ENCODE measurements around the gene KIAA0586.
"Not testable (repeated sequence)": the region's sequence is repeated elsewhere in the genome, so short reads cannot be mapped to it uniquely, and the experiment has no call there.

KIAA0586 gene

GRCh38 chr14:58549105-58549757 lies 121.7 kb downstream of the KIAA0586 start:
- DNase-seq (ENCODE audit: low read depth in 2 of 2), result no peak

- DNase-seq (ENCODE audit: low read depth in 2 of 2), result no peak
Observed at GRCh38 chr14:58553959-58554358, 126.4 kb downstream of the KIAA0586 start.

GRCh38 chr14:58555647-58556046 lies 128.1 kb downstream of the KIAA0586 start:
- DNase-seq (ENCODE audit: low read depth in 2 of 2), result no peak

GRCh38 chr14:58557242-58557641 lies 129.7 kb downstream of the KIAA0586 start:
- DNase-seq (ENCODE audit: low read depth in 2 of 2), result no peak

GRCh38 chr14:58560208-58560607 lies 132.7 kb downstream of the KIAA0586 start:
- DNase-seq (ENCODE audit: low read depth in 2 of 2), result no peak

GRCh38 chr14:58562141-58562540 lies 134.6 kb downstream of the KIAA0586 start:
- DNase-seq (ENCODE audit: low read depth in 2 of 2), result no peak

GRCh38 chr14:58563978-58564377 lies 136.5 kb downstream of the KIAA0586 start:
- no peak for DNase-seq (ENCODE audit: low read depth in 2 of 2)

GRCh38 chr14:58565832-58566231 lies 138.3 kb downstream of the KIAA0586 start:
- no peak for DNase-seq (ENCODE audit: low read depth in 2 of 2)

- DNase-seq (ENCODE audit: low read depth in 2 of 2), result no peak
Observed at GRCh38 chr14:58566979-58567378, 139.5 kb downstream of the KIAA0586 start.

GRCh38 chr14:58568322-58568721 lies 140.8 kb downstream of the KIAA0586 start:
- no peak for DNase-seq (ENCODE audit: low read depth in 2 of 2)

- no peak for DNase-seq (ENCODE audit: low read depth in 2 of 2)
Observed at GRCh38 chr14:58571256-58571655, 143.7 kb downstream of the KIAA0586 start.

GRCh38 chr14:58571769-58572472 lies 144.4 kb downstream of the KIAA0586 start:
- peak; percentile 23 to 56 for DNase-seq (ENCODE audit: low read depth in 2 of 2)

GRCh38 chr14:58572473-58572853 lies 144.9 kb downstream of the KIAA0586 start:
- DNase-seq (ENCODE audit: low read depth in 2 of 2), result no peak

GRCh38 chr14:58572863-58573262 lies 145.3 kb downstream of the KIAA0586 start:
- no peak for DNase-seq (ENCODE audit: low read depth in 2 of 2)

- DNase-seq (ENCODE audit: low read depth in 2 of 2), result no peak
Observed at GRCh38 chr14:58574623-58575022, 147.1 kb downstream of the KIAA0586 start.

GRCh38 chr14:58575956-58576355 lies 148.4 kb downstream of the KIAA0586 start:
- DNase-seq (ENCODE audit: low read depth in 2 of 2), result no peak

- DNase-seq (ENCODE audit: low read depth in 2 of 2), result not testable (repeated sequence)
Observed at GRCh38 chr14:58580035-58580434, 152.5 kb downstream of the KIAA0586 start.

- not testable (repeated sequence) for DNase-seq (ENCODE audit: low read depth in 2 of 2)
Observed at GRCh38 chr14:58581389-58581788, 153.9 kb downstream of the KIAA0586 start.

- no peak for DNase-seq (ENCODE audit: low read depth in 2 of 2)
Observed at GRCh38 chr14:58584383-58584782, 156.9 kb downstream of the KIAA0586 start.

- DNase-seq (ENCODE audit: low read depth in 2 of 2), result no peak
Observed at GRCh38 chr14:58587271-58587670, 159.8 kb downstream of the KIAA0586 start.

GRCh38 chr14:58588321-58588720 lies 160.8 kb downstream of the KIAA0586 start:
- not testable (repeated sequence) for DNase-seq (ENCODE audit: low read depth in 2 of 2)

GRCh38 chr14:58593977-58594376 lies 166.5 kb downstream of the KIAA0586 start:
- DNase-seq (ENCODE audit: low read depth in 2 of 2), result no peak

- DNase-seq (ENCODE audit: low read depth in 2 of 2), result no peak
Observed at GRCh38 chr14:58597041-58597440, 169.5 kb downstream of the KIAA0586 start.

Measured in stimulated activated CD4-positive, alpha-beta T cell treated with anti-CD3 and anti-CD28 coated beads, Interleukin-12 subunit alpha, Interleukin-12 subunit beta, amount 100 ng/mL, for 24 hours (primary cell).